Measurements from ENCODE around the gene RPTOR.

Gene RPTOR

GRCh38 chr17:81006891-81007290 lies 462.3 kb downstream of the RPTOR start:
- Mint-ChIP-seq H3K36me3 (ENCODE audit: insufficient read depth) (no peaks in the 10 kb centered on the region), H3K4me3 (no peak overlapping the region), H3K9me3 (no peaks in the 10 kb centered on the region), H3K27ac (ENCODE audit: low read depth) (no peak overlapping the region), H3K27me3 (peaks cover 25% of the 10 kb centered on the region), H3K4me1 (peaks cover 11% of the 10 kb centered on the region)
- DNase-seq (ENCODE audit: low spot score in 2 of 2) (no peak), ATAC-seq (replicated peaks; ENCODE audit: extremely low read depth, poor library complexity, severe bottlenecking) (no peak)

GRCh38 chr17:81008140-81008539 lies 463.5 kb downstream of the RPTOR start:
- Mint-ChIP-seq H3K36me3 (ENCODE audit: insufficient read depth) (no peaks in the 10 kb centered on the region), H3K9me3 (no peaks in the 10 kb centered on the region), H3K4me3 (no peak overlapping the region), H3K27ac (ENCODE audit: low read depth) (no peak overlapping the region), H3K27me3 (peaks cover 25% of the 10 kb centered on the region), H3K4me1 (peaks cover 11% of the 10 kb centered on the region)
- DNase-seq (ENCODE audit: low spot score in 2 of 2) (no peak), ATAC-seq (replicated peaks; ENCODE audit: extremely low read depth, poor library complexity, severe bottlenecking) (no peak)

- Mint-ChIP-seq H3K27me3 (peaks cover 25% of the 10 kb centered on the region), H3K9me3 (no peaks in the 10 kb centered on the region), H3K4me1 (peaks cover 6% of the 10 kb centered on the region), H3K27ac (ENCODE audit: low read depth) (no peak overlapping the region), H3K4me3 (no peak overlapping the region), H3K36me3 (ENCODE audit: insufficient read depth) (no peaks in the 10 kb centered on the region)
- DNase-seq (ENCODE audit: low spot score in 2 of 2): no peak
- no peak for ATAC-seq (replicated peaks; ENCODE audit: extremely low read depth, poor library complexity, severe bottlenecking)
Observed at GRCh38 chr17:81009136-81009535, 464.5 kb downstream of the RPTOR start.

GRCh38 chr17:81010935-81011334 lies 466.3 kb downstream of the RPTOR start:
- no peak for DNase-seq (ENCODE audit: low spot score in 2 of 2)
- peaks cover 14% of the 10 kb centered on the region for H3K27me3 Mint-ChIP-seq

GRCh38 chr17:81011951-81012350 lies 467.3 kb downstream of the RPTOR start:
- DNase-seq (ENCODE audit: low spot score in 2 of 2) (no peak), ATAC-seq (replicated peaks; ENCODE audit: extremely low read depth, poor library complexity, severe bottlenecking) (no peak)
- no peaks in the 10 kb centered on the region for H3K9me3 Mint-ChIP-seq
- H3K27ac Mint-ChIP-seq (ENCODE audit: low read depth): no peak overlapping the region
- H3K27me3 Mint-ChIP-seq: peaks cover 4% of the 10 kb centered on the region
- no peaks in the 10 kb centered on the region for H3K4me1 Mint-ChIP-seq
- no peaks in the 10 kb centered on the region for H3K36me3 Mint-ChIP-seq (ENCODE audit: insufficient read depth)
- H3K4me3 Mint-ChIP-seq: no peak overlapping the region

More at GRCh38 chr17:81010935-81011334, 466.3 kb downstream of the RPTOR start:
- Mint-ChIP-seq H3K4me1 (no peaks in the 10 kb centered on the region), H3K4me3 (no peak overlapping the region), H3K36me3 (ENCODE audit: insufficient read depth) (no peaks in the 10 kb centered on the region), H3K9me3 (no peaks in the 10 kb centered on the region), H3K27ac (ENCODE audit: low read depth) (no peak overlapping the region)
- ATAC-seq (replicated peaks; ENCODE audit: extremely low read depth, poor library complexity, severe bottlenecking): no peak

- Mint-ChIP-seq H3K4me3 (no peak overlapping the region), H3K36me3 (ENCODE audit: insufficient read depth) (no peaks in the 10 kb centered on the region), H3K27ac (ENCODE audit: low read depth) (no peak overlapping the region), H3K4me1 (peaks cover 2% of the 10 kb centered on the region), H3K27me3 (no peaks in the 10 kb centered on the region), H3K9me3 (no peaks in the 10 kb centered on the region)
- no peak for DNase-seq (ENCODE audit: low spot score in 2 of 2)
- ATAC-seq (replicated peaks; ENCODE audit: extremely low read depth, poor library complexity, severe bottlenecking): no peak
Observed at GRCh38 chr17:81012574-81013447, 468.2 kb downstream of the RPTOR start.

- Mint-ChIP-seq H3K27me3 (no peaks in the 10 kb centered on the region), H3K4me1 (peaks cover 11% of the 10 kb centered on the region), H3K27ac (ENCODE audit: low read depth) (no peak overlapping the region), H3K9me3 (no peaks in the 10 kb centered on the region), H3K36me3 (ENCODE audit: insufficient read depth) (no peaks in the 10 kb centered on the region), H3K4me3 (no peak overlapping the region)
- no peak for ATAC-seq (replicated peaks; ENCODE audit: extremely low read depth, poor library complexity, severe bottlenecking)
- no peak for DNase-seq (ENCODE audit: low spot score in 2 of 2)
Observed at GRCh38 chr17:81013642-81014041, 469.0 kb downstream of the RPTOR start.

- H3K4me1 Mint-ChIP-seq: peaks cover 20% of the 10 kb centered on the region
- H3K27ac Mint-ChIP-seq (ENCODE audit: low read depth): peak overlapping the region; percentile 69
- no peaks in the 10 kb centered on the region for H3K27me3 Mint-ChIP-seq
- no peak for ATAC-seq (replicated peaks; ENCODE audit: extremely low read depth, poor library complexity, severe bottlenecking)
- no peaks in the 10 kb centered on the region for H3K9me3 Mint-ChIP-seq
- no peak for DNase-seq (ENCODE audit: low spot score in 2 of 2)
- no peak overlapping the region for H3K4me3 Mint-ChIP-seq
- H3K36me3 Mint-ChIP-seq (ENCODE audit: insufficient read depth): peaks cover 2% of the 10 kb centered on the region
Observed at GRCh38 chr17:81015136-81015535, 470.5 kb downstream of the RPTOR start.

Data from central memory CD8-positive, alpha-beta T cell (primary cell).